HG03571 (cell line): Measurements from ENCODE around the gene PPM1J.

Experiments used
- ATAC-seq: cut with Tn5 transposase; IDR thresholded peaks from one replicate; pipeline ENCODE4 v1.9.1; 2021; ENCODE audit not compliant: unreplicated experiment

Gene PPM1J

GRCh38 chr1:112707221-112708001, 7.7 kb downstream of the PPM1J start:
- peak; percentile 52 for ATAC-seq

- ATAC-seq, result peak; percentile 53
These were observed 8.5 kb downstream of the PPM1J start, which contains the start of gene RHOC for GRCh38 chr1:112706505-112707220. RHOC (minus strand) TSS chr1:112707127; CDS start chr1:112703799, 3,328 bp downstream.

- peak; percentile 54 for ATAC-seq
These were observed 10.1 kb downstream of the PPM1J start for GRCh38 chr1:112704934-112705627.

- ATAC-seq, result no peak
These were observed 10.7 kb downstream of the PPM1J start for GRCh38 chr1:112704391-112704933.

- ATAC-seq, result no peak
These were observed 11.4 kb downstream of the PPM1J start for GRCh38 chr1:112703706-112704105.

GRCh38 chr1:112702420-112703261, 12.5 kb downstream of the PPM1J start:
- ATAC-seq, result no peak

- ATAC-seq, result no peak
These were observed 13.1 kb downstream of the PPM1J start for GRCh38 chr1:112702067-112702395.

GRCh38 chr1:112701227-112702066, 13.7 kb downstream of the PPM1J start:
- ATAC-seq, result no peak

- ATAC-seq, result peak; percentile 33
These were observed 14.6 kb downstream of the PPM1J start for GRCh38 chr1:112700290-112701226.

- no peak for ATAC-seq
These were observed 15.5 kb downstream of the PPM1J start for GRCh38 chr1:112699425-112700144.

GRCh38 chr1:112698366-112699310, 16.5 kb downstream of the PPM1J start:
- no peak for ATAC-seq

- ATAC-seq, result no peak
These were observed 17.3 kb downstream of the PPM1J start for GRCh38 chr1:112697781-112698201.

- no peak for ATAC-seq
These were observed 18.4 kb downstream of the PPM1J start for GRCh38 chr1:112696578-112697314.

GRCh38 chr1:112695276-112695675, 19.9 kb downstream of the PPM1J start:
- no peak for ATAC-seq

GRCh38 chr1:112694363-112694929, 20.7 kb downstream of the PPM1J start:
- no peak for ATAC-seq

- ATAC-seq, result no peak
These were observed 21.3 kb downstream of the PPM1J start for GRCh38 chr1:112693821-112694220.
